ENCODE measurements around the gene C22orf15.

The C22orf15 gene

GRCh38 chr22:23804781-23805291, 42.0 kb downstream of the C22orf15 start:
- no peak overlapping the region for H3K4me3 ChIP-seq (ENCODE audit: low read depth, low read length)
- DNase-seq (ENCODE audit: low read depth) = no peak

- no peak for DNase-seq (ENCODE audit: low read depth)
- no peak overlapping the region for H3K4me3 ChIP-seq (ENCODE audit: low read depth, low read length)
These were observed 44.0 kb downstream of the C22orf15 start for GRCh38 chr22:23806837-23807236.

- DNase-seq (ENCODE audit: low read depth) = no peak
- no peak overlapping the region for H3K4me3 ChIP-seq (ENCODE audit: low read depth, low read length)
These were observed 49.6 kb downstream of the C22orf15 start for GRCh38 chr22:23812378-23812777.
